HG02678 (cell line): ENCODE results near the gene GDPD5.

Experiments
- ATAC-seq: cut with Tn5 transposase; IDR thresholded peaks from one replicate; pipeline ENCODE4 v1.9.1; 2021; ENCODE audit warnings: mild to moderate bottlenecking, moderate library complexity; ENCODE audit not compliant: unreplicated experiment

The GDPD5 gene

DNA sequence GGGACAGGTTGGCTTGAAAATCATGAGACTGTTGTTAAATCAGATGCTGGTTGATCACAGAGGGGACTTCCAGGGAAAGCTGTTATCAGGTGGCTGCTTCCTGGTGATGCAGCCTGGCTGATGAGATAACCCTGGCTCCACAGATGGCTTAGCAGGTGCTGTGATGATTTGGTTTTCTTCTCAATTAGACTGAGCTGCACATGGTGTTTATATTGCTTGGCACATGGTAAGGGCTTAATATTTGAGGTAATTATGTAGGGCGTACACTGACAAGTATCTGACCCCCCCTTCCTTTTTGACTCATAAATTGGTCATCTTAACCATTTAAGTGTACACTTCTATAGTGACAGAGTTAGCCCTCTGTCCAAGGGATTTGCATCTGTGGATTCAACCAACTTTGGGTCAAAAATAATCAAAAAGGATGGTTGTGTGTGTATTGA is 119.4 kb downstream of the GDPD5 start:
- ATAC-seq = no peak

DNA sequence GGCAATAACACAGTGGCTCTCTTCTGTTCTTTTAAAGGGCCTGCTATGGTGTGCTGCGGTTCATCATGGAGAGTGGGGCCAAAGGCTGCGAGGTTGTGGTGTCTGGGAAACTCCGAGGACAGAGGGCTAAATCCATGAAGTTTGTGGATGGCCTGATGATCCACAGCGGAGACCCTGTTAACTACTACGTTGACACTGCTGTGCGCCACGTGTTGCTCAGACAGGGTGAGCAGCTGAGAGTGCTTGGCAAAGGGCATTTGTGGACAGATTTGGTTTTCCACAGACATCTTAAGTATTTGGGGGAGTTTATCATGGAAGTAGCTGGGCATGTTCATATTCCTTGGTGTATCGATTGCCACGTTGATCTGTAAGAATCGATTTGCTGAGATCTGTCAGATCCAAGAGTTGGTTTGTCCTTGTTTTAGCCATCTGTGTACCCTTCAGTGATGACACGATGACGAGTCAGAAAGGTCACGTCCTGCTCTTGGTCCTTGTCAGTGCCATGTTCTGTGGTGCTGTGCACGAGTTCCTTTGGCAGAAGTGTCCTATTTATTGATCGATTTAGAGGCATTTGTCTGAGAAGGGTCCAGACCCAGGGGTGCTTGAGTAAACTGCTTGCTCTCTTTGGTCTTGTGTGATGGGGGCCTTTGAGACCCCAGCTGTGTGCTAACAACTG is 121.6 kb downstream of the GDPD5 start:
- no peak for ATAC-seq

DNA sequence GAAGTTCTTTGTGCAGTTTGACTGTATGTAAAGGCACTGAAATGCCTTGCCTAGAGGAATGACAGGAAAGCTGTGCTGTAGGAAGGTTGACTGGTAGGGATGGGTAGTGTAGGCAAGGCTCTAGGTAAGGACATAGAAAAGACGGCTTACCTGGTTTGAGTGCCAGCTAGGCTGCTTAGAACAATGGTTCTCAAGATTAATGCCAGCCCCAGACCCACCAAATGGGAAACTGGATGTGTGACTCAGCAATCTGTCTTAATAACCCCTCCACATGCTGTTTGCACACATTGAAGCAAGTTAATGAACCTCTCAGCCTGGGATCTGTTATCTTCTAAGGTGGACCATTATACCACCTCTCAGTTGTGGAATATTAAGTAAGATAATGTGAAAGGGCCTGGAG is 122.7 kb downstream of the GDPD5 start:
- no peak for ATAC-seq

DNA sequence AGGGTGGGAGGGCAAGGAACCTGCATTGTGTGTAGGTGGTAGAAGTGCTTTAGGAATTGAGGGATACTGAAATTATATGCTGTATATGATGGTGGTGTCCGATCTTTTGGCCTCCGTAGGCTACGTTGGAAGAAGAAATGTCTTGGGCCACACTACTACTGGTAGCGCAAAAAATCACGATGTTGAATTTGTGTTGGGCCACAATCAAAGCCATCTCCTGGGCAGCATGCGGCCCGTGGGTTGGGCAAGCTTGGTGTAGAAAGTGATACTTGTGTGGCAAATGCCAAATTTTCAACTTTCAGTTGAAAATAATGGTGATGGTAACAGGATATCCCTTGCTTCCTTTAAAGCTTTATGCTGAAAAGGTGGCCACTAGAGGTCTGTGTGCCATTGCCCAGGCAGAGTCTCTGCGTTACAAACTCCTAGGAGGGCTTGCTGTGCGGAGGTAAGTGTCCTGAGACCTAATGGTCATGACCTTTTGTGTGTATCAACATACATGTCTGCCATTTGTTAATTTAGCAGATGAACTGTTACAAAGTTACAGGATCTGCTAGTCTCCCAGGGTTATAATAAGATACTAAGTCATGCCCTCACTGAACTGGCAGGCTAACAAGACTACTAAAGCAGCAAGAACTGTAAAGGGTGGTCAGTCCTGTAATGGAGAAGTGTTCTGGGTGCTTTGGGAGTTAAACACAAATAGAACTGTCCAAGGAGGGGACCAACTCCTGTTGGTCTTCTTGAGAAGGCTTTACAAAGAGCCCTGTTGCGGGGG is 123.6 kb downstream of the GDPD5 start:
- ATAC-seq = no peak

DNA sequence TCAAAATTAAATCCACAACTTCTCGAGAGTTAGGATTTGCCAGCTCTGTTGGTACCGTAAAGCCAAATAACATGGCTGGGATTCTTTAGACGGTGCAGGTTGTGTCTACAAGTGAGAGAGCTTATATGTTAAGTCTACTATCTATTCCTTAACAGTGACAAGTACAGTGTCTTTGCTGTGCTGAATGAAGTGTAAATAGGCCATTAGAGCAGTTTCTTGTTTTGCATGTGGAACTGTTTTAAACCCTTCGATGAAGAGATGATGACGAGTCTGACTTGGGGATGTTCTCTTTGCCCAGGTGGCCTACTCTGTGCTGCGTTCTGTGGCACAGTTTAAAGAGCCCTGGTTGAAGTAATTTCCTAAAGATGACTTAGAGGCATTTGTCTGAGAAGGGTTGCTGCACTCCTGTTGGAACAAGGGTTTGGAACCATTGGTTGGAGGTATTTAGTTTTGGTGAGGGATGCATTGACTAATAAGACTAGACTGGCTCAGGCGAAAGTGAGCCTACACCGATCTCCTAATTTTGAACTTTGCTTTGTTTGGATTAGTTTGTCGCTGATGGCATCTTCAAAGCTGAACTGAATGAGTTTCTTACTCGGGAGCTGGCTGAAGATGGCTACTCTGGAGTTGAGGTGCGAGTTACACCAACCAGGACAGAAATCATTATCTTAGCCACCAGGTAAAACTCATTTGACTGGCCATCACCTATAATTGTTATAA is 125.4 kb downstream of the GDPD5 start:
- no peak for ATAC-seq

DNA sequence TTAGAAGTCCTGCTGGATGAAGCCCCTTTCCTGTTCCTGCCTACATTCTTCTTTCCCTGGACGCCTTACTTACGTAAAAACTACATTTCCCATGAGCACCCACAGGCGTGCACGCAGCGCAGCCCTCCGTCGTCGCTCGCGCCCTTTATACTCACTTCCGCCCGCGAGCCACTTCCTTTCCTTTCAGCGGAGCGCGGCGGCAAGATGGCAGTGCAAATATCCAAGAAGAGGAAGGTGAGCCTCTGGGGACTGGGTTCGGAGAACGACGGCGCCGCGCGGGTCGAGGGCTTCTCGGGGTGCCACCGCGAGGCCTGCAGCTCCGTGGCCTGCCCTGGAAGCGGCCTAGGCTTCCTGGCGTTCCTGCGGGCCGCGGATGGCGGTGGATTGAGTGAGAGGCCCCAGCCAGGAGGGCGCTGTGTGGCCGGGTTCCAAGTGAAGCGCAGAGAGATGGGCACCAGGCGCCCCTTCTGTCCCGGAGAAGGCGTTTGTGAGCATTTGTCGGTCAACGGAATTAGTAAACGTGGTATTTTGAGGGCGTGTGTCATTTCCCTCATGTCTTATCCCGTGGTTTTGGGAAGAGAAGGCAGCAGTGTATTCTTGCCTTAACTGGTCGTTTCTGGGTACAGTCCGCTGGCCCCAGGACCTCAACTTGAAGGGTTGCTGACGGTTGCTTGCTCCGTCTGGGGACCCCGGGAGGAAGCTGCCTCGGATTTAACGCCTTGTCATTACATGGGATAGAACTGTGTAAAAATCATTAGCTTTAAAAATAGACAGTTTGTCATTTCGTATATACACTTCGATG is 126.2 kb downstream of the GDPD5 start, which contains the start of gene RPS3:
Gene RPS3, plus strand, starts transcription at position 175 of the 802 bp plus-strand sequence. Its CDS starts 30 bp downstream, at position 205.
- ATAC-seq = peak; percentile 93

DNA sequence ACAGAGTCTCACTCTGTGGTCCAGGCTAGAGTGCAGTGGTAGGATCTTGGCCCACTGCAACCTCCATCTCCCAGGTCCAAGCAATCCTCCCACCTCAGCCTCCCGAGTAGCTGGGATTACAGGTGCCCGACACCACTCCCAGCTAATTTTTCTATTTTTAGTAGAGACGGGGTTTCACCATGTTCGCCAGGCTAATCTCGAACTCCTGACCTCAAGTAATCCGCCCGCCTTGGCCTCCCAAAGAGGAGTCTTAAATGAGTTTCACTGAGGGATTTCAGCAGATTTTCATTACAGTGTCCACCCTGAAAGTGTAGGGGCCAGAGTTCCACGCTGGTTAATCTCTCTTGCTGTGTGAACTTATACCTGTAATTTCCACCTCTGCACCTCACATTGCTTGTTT is 126.8 kb downstream of the GDPD5 start:
- ATAC-seq = no peak

DNA sequence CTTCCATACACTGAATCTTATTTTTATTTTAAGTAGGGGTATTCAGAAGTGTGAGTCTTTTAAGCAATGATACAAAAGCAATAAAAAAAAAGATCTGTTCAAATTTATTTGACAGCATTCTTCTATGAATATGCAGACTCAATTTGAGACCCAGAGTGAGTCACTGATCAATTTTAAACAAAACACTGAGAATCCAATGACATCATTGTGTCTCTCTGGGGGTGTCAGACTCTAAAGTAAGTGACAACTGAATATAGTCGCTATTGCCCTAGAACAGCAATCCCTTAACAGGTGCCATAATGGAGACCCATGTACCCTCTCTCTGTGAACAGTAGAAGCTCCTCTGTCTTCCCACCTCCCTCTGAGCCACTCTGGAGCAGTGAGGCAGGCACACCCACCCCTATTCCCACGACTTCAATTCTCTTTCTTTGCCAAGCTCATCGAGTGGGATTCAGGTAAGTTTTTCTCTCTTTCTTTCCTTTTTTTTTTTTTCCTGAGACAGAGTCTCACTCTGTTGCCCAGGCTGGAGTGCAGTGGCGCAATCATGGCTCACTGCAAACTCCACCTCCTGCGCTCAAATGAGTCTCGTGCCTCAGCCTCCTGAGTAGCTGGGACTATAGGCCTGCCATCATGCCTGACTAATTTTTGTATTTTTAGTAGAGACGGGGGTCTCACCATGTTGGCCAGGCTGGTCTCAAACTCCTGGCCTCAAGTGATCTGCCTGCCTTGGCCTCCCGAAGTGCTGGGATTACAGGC is 131.5 kb downstream of the GDPD5 start:
- no peak for ATAC-seq

DNA sequence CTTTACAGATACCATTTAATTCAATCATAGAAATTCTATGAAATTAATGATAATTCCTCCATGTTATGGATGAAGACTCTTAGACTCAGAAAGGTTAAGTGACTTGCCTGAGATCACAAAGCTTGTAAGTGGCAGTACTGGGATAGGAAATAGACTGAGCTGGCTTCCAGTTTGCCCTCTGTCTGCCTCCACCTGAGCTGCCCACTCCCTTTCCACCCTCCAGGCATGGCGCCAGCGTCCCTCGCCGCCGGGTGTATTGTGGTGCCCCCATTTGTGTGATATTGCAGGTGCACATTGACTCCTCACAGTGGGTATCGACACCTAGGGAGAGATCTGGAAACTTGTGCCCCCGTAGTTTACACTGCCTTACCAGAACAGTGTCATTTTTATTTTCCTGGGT is 135.8 kb downstream of the GDPD5 start:
- no peak for ATAC-seq

DNA sequence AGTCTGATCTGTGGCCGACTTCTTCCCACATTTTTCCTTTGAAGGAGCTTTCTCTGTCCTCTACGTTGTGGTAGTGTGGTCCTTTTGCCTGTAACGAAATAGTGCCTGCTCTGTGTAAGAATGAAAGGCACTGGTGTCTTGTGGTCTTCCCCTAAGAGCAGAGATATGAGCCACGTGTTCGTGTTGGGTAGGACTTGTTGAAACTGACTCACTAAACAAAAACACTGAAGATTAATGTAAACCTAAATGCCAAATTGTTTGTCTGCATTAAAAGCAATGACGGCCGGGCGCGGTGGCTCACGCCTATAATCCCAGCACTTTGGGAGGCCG is 136.5 kb downstream of the GDPD5 start:
- ATAC-seq = no peak

DNA sequence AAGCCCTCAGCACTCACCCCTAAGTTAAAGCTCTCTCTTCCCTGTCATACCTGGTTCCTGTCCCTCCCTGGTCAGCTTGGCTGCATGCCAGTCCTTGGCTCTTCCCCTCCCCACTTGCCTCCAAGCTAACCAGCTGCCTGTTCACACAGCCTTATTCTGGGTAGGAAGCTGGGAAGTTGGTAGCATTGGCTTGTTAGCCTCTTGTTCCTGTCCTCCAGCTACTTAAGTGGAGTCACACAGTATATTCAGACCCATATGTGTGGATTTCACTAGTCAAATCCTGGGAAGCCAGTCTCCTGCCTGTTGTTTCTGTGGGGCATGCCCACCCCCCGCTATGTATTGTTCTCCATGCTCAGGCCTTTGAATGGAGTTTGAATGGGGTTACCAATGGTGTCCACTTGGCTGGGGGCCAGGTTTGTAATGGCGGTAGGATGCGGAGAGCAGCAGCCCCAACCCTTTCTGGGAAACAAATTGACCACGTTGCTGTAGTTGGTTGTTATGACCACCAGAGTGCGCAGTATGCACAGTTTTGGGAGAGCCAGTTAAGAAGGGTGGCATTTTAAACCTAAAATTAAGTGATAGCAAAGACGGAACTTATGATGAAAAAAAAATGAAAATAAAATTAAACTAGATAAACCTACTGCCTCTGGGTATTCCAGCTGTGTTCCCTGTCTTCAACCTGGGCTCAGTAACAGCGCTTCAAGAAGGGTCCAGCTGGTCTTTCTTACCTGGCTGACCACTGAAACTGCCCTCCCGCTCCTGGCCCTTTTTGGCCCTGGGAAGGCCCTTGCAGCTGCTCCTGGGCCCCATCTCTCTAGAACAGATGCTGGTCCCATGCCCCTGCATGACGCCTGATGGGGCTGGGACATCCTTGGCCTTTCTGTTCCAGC is 137.1 kb downstream of the GDPD5 start:
- no peak for ATAC-seq

DNA sequence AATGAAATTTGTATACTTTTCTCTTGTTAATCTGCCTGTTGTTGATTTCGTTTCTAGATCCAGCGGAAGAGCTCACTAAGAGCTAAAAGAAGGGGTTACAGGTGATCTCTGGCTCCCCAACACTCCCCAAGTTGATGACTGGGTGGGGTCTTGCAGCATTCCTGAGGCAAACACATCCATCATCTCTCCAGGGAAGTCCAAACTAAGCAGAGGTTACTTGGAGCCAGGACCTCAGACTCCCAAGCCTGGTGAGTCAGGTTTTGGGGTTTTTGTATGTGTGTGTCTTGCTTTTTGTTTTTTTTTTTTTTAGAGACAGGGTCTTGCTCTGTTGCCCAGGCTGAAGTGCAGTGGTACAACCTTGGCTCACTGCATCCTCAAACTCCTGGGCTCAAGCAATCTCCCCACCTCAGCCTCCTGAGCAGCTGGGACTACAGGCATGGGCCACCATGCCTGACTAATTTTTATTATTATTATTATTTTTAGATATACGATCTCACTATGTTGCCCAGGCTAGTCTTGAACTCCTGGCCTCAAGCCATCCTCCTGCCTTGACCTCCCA is 137.9 kb downstream of the GDPD5 start:
- ATAC-seq = no peak

DNA sequence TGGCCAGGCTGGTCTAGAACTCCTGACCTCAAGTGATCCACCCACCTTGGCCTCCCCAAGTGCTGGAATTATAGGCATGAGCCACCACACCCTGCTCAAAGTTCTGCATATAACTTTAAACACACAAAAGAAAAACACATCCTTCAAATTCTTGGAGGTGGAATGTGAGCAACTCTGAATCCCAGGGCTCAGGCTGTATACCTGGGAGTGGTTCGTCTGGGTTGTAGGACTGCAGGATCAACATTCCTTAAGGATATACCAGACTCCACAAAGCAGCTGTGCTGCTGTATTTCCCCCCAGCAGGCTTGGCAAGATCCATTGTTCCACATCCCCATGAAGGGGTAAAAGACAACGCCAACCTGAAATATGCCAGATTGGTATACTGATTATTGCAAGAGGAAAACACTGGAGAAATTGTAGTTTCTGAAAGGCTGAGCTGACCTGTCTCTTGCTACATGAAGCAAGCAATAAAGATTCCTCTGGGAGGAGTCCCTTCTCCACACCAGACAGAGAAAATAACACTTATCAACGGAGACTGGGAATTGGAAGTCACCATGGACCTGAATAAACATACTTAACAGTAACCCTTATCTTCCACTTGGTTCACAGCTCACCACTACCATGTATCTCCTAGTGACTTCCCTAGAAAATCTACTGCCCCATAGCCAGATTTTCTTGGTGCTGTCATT is 138.7 kb downstream of the GDPD5 start:
- ATAC-seq = no peak
